Testis (tissue), 3 donors: ENCODE data around the gene DPH3. TPM values are rescaled to one million over a fixed set of nuclear protein-coding genes. Genes with fewer than 3 reads are reported as not detected.

Experiments used
- DNase-seq: peaks from one replicate; pipeline ENCODE4 v3.0.0-alpha.2; 2019
- H3K27ac ChIP-seq, 2 donors: fragments of 200-600 bp; sonication (generic); one replicate each; pipeline ENCODE4 v1.5.1; 2019
- H3K27me3 ChIP-seq: fragments of 200-600 bp; sonication (generic); one replicate; pipeline ENCODE4 v1.5.1; 2019
- H3K36me3 ChIP-seq: fragments of 200-600 bp; sonication (generic); one replicate; pipeline ENCODE4 v1.5.1; 2017; ENCODE audit warnings: low read depth; ENCODE audit errors: missing control alignments
- H3K4me1 ChIP-seq: fragments of 200-600 bp; sonication (generic); one replicate; pipeline ENCODE4 v1.5.1; 2019
- H3K4me3 ChIP-seq, 2 donors: fragments of 200-600 bp; sonication (generic); one replicate each; pipeline ENCODE4 v1.5.1; 2017 to 2019
- H3K9me3 ChIP-seq: fragments of 200-600 bp; sonication (generic); one replicate; pipeline ENCODE4 v1.5.1; 2017
- POLR2A ChIP-seq: fragments of 450-650 bp; IDR thresholded peaks from one replicate; pipeline ENCODE4 v1.6.1; 2017; ENCODE audit warnings: antibody characterized with exemption, mild to moderate bottlenecking, moderate library complexity
- WGBS, 2 donors: methylation state at CpG; one replicate each; pipeline ENCODE4 v1.1.5; 2018; 5-methylcytosine and 5-hydroxymethylcytosine counted together
- intact Hi-C: fragments of 100-400 bp; cut with DNase I; formaldehyde crosslinking; loops from one replicate; pipeline ENCODE4 v1.15.1; 2023; ENCODE audit warnings: low total_unique reads
- polyA plus RNA-seq: library from polyadenylated mRNA; stranded (reverse); fragments of 350-450 nt; fragmentation: Illumina TruSeq; extraction: RNeasy Lipid Tissue Mini Kit (QIAGEN cat#74804); gene quantifications from one replicate; pipeline ENCODE4 v1.2.3, GENCODE V29; 2014; ENCODE audit warnings: low read depth, low replicate concordance; ENCODE audit not compliant: insufficient read depth
- total RNA-seq, 2 donors: library from RNA; depleted of rRNA; stranded (reverse); fragments of >200 nt; gene quantifications; one replicate each; pipeline ENCODE4 v1.2.3, GENCODE V29; 2016
- TF ChIP-seq, protein P1 (sequence below), 3 experiments: fragments of 450-650 bp in 2 of 3; fragments of 200-600 bp in 1 of 3; sonication (generic) in 1 of 3; IDR thresholded peaks; one replicate each; pipeline ENCODE4 v1.5.1; 2016 to 2019; ENCODE audit warnings: antibody characterized with exemption in 3 of 3, mild to moderate bottlenecking in 2 of 3, moderate library complexity in 1 of 3

Gene DPH3
- total and polyA plus RNA-seq, 3 donors from 2014 or later, result 14.6 to 23.6 (median 14.7) TPM

DNA sequence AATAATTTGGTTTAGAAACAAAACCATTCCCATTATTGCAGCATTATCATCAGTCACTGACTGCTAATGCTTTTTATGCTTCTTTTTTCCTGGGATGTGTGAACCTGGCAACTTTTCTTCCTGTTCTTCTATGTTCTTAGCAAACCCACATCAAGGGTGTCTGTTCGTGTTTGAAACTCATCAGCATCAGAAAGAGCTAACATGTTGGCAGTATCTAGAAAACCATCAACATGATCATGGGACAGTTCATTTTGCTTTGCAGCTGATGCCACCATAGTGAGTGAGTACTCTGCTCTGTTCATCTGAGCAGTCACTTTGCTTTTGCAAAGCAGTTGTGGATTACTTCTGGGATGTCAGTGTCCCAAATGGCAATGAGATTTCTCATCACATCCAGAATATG lies 5.9 kb downstream of the DPH3 start:
- Histone ChIP-seq H3K27ac (no peak overlapping the region), H3K27me3 (no peaks in the 10 kb centered on the region), H3K9me3 (no peaks in the 10 kb centered on the region), H3K4me3 (no peak overlapping the region), H3K36me3 (no peaks in the 10 kb centered on the region), H3K4me1 (peaks cover 4% of the 10 kb centered on the region)
- intact Hi-C loops, result no loop called here
- DNase-seq, result no peak
- 77 to 82% methylated on average over 1 of the region's 1 CpG for WGBS, 2 donors
- TF ChIP-seq, protein P1, sequence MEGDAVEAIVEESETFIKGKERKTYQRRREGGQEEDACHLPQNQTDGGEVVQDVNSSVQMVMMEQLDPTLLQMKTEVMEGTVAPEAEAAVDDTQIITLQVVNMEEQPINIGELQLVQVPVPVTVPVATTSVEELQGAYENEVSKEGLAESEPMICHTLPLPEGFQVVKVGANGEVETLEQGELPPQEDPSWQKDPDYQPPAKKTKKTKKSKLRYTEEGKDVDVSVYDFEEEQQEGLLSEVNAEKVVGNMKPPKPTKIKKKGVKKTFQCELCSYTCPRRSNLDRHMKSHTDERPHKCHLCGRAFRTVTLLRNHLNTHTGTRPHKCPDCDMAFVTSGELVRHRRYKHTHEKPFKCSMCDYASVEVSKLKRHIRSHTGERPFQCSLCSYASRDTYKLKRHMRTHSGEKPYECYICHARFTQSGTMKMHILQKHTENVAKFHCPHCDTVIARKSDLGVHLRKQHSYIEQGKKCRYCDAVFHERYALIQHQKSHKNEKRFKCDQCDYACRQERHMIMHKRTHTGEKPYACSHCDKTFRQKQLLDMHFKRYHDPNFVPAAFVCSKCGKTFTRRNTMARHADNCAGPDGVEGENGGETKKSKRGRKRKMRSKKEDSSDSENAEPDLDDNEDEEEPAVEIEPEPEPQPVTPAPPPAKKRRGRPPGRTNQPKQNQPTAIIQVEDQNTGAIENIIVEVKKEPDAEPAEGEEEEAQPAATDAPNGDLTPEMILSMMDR (IDR thresholded peaks at IDR 0.05), result no peak
- TF ChIP-seq POLR2A, result no peak

GRCh38 chr3:16258177-16258576 lies 6.6 kb downstream of the DPH3 start:
- whole genome bisulfite sequencing, 2 donors, result 63 to 90% methylated on average over 5 of the region's 5 CpGs
- intact Hi-C loops, result no loop called here
- H3K36me3 ChIP-seq, result no peaks in the 10 kb centered on the region
- no peak overlapping the region for H3K27ac ChIP-seq
- H3K9me3 ChIP-seq, result no peaks in the 10 kb centered on the region
- H3K4me3 ChIP-seq, result no peak overlapping the region
- no peak for DNase-seq
- H3K27me3 ChIP-seq, result no peaks in the 10 kb centered on the region
- no peaks in the 10 kb centered on the region for H3K4me1 ChIP-seq
- TF ChIP-seq, protein P1 (IDR thresholded peaks at IDR 0.05), result no peak
- TF ChIP-seq POLR2A, result no peak

GRCh38 chr3:16257309-16257708 lies 7.4 kb downstream of the DPH3 start:
- Histone ChIP-seq H3K27me3 (no peaks in the 10 kb centered on the region), H3K9me3 (no peaks in the 10 kb centered on the region), H3K4me1 (peaks cover 5% of the 10 kb centered on the region), H3K4me3 (no peak overlapping the region), H3K36me3 (no peaks in the 10 kb centered on the region), H3K27ac (no peak overlapping the region)
- intact Hi-C loops, result no loop called here
- no peak for DNase-seq
- TF ChIP-seq, protein P1 (IDR thresholded peaks at IDR 0.05), result no peak
- TF ChIP-seq POLR2A, result no peak
- 82 to 90% methylated on average over 2 of the region's 2 CpGs for WGBS, 2 donors

- intact Hi-C loops, result no loop called here
- WGBS, 2 donors, result 87 to 88% methylated on average over 5 of the region's 5 CpGs
- no peak for DNase-seq
Observed at GRCh38 chr3:16255726-16256125, 9.0 kb downstream of the DPH3 start.

DNA sequence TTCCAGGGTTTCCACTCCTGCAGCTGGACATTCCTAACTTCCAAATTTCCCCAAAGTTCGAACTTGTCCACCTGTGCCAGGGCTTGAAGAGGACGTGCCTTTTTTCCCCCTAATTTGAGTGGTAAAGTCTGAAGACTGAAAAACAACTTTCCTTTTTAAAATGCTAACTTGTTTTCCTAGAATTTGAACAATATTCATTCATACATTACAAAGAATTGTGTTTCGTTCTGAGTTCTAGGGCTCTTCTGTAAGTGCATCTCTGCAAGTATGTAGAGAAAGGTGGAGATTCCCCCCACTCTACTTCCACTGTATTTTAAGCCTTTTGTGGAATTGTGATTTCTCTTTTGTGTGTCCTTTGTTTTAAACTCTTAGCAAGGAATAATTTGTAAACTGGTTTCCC lies 9.4 kb downstream of the DPH3 start:
- no peak for TF ChIP-seq POLR2A
- TF ChIP-seq, protein P1 (IDR thresholded peaks at IDR 0.05), result no peak
- Histone ChIP-seq H3K9me3 (no peaks in the 10 kb centered on the region), H3K27me3 (no peaks in the 10 kb centered on the region), H3K36me3 (no peaks in the 10 kb centered on the region), H3K4me3 (no peak overlapping the region), H3K27ac (no peak overlapping the region), H3K4me1 (peaks cover 5% of the 10 kb centered on the region)
- DNase-seq, result no peak
- whole genome bisulfite sequencing, 2 donors, result 87 to 92% methylated on average over 3 of the region's 3 CpGs
- intact Hi-C loops, result no loop called here

More at GRCh38 chr3:16255726-16256125, 9.0 kb downstream of the DPH3 start:
- H3K36me3 ChIP-seq, result no peaks in the 10 kb centered on the region
- peaks cover 5% of the 10 kb centered on the region for H3K4me1 ChIP-seq
- no peaks in the 10 kb centered on the region for H3K9me3 ChIP-seq
- H3K27ac ChIP-seq, result no peak overlapping the region
- TF ChIP-seq, protein P1 (IDR thresholded peaks at IDR 0.05), result no peak
- no peak for TF ChIP-seq POLR2A
- no peaks in the 10 kb centered on the region for H3K27me3 ChIP-seq
- no peak overlapping the region for H3K4me3 ChIP-seq
